ENCODE measurements around the gene EPB41L4B. TPM values are rescaled to one million over a fixed set of nuclear protein-coding genes. Genes with fewer than 3 reads are reported as not detected.
"Not testable (repeated sequence)": the region's sequence is repeated elsewhere in the genome, so short reads cannot be mapped to it uniquely, and the experiment has no call there.

The EPB41L4B gene
- total RNA-seq, 1 experiment from 2014 or later, result 8.1 TPM

GRCh38 chr9:109129470-109130197 lies 191.2 kb downstream of the EPB41L4B start (continued):
- TF ChIP-seq REST (IDR thresholded peaks at IDR 0.05; ENCODE audit: low read depth) (no peak), EGR1 (IDR thresholded peaks at IDR 0.05; ENCODE audit: low read depth) (no peak), EZH2 (IDR thresholded peaks at IDR 0.05) (no peak), ZNF274 (IDR thresholded peaks at IDR 0.05; ENCODE audit: low read depth, low read length) (no peak), TCF7L2 (IDR thresholded peaks at IDR 0.05; ENCODE audit: borderline replicate concordance, extremely low read depth, insufficient read depth, insufficient read length) (no peak)

- DNase-seq (ENCODE audit: low read depth, low spot score); POLR2A ChIA-PET; H3K4me1 ChIP-seq (ENCODE audit: control insufficient read depth in 1 of 2, insufficient read depth in 2 of 2, low read length in 2 of 2); H2AFZ ChIP-seq (ENCODE audit: low read depth, low read length, poor library complexity, severe bottlenecking); H3K4me3 ChIP-seq (replicated peaks in 1 of 2; ENCODE audit: low read depth in 1 of 2, low read length in 2 of 2); RAD21 ChIA-PET (ENCODE audit: low non-redundant PET in 1 of 2, low total read pairs in 2 of 2, uncharacterized antibody in 2 of 2, unreplicated experiment in 2 of 2); ATAC-seq; H3K9me2 ChIP-seq (ENCODE audit: insufficient read depth); H3K27ac ChIP-seq (ENCODE audit: low read depth, low read length); CTCF ChIA-PET; H3K9me3 ChIP-seq (ENCODE audit: control insufficient read depth in 1 of 2, insufficient read depth in 1 of 2, low read depth in 1 of 2, low read length in 2 of 2); H3K79me2 ChIP-seq (ENCODE audit: insufficient read depth, low read length); H3K36me3 ChIP-seq (ENCODE audit: control insufficient read depth in 1 of 2, insufficient read depth in 2 of 2, low read length in 2 of 2); BruUV-seq (replicated peaks); intact Hi-C loops (cut with micrococcal nuclease); H3K9ac ChIP-seq (ENCODE audit: low read length); H4K20me1 ChIP-seq (ENCODE audit: insufficient read depth); H3K4me2 ChIP-seq (ENCODE audit: low read length); H3K27me3 ChIP-seq (ENCODE audit: insufficient read depth, low read length): not testable (repeated sequence)
Observed at GRCh38 chr9:109126671-109127070, 194.2 kb downstream of the EPB41L4B start.
